Stimulated activated CD4-positive, alpha-beta T cell treated with anti-CD3 and anti-CD28 coated beads, Interleukin-1b, Interleukin-23, amount 100 ng/mL, for 4 hours (primary cell): ENCODE data around the gene C22orf23.
"Not testable (repeated sequence)": the region's sequence is repeated elsewhere in the genome, so short reads cannot be mapped to it uniquely, and the experiment has no call there.

Source experiments
- DNase-seq, 2 donors: peaks; one replicate each; pipeline ENCODE4 v3.0.0-alpha.2; 2020; ENCODE audit warnings: low read depth in 2 of 2

The C22orf23 gene

GRCh38 chr22:37954686-37955085 lies 1.3 kb upstream of the C22orf23 start:
- no peak for DNase-seq

DNA sequence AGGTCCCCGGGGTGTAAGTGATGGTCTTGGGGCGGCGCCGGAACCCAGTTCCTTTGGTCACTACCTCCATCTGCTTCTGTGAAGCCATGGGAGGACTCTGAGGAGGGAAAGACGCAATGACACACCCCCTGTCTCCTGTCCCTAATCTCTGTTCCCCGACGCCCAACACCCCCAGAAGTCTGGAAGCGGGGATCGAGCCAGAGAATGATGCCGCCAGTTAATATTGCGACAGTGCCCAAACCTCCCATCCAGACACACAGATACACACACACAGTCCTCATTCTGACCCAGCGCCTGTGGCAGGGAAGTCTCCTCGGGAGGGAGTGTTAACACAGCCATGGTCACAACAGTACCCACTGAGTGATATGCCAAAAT lies 352 bp downstream of the C22orf23 start:
- no peak for DNase-seq

DNA sequence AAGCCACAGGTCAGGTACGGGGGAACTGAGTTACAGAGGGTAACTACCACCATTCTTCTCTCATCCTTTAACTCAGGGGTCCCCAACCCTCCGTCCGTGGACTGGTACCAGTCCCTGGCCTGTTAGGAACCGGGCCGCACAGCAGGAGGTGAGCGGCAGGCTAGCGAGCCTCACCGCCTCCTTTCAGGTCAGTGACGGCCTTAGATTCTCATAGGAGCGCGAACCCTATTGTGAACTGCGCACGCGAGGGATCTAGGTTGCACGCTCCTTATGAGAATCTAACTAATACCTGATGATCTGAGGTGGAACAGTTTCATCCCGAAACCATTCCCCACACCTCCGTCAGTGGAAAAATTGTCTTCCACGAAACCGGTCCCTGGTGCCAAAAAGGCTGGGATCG lies 772 bp downstream of the C22orf23 start:
- not testable (repeated sequence) for DNase-seq

GRCh38 chr22:37951305-37951704 lies 2.1 kb downstream of the C22orf23 start:
- no peak for DNase-seq

- not testable (repeated sequence) for DNase-seq
These were observed 6.1 kb downstream of the C22orf23 start for GRCh38 chr22:37947142-37947795.

GRCh38 chr22:37944423-37944822 lies 9.0 kb downstream of the C22orf23 start:
- DNase-seq, result not testable (repeated sequence)

- DNase-seq, result no peak
These were observed 9.6 kb downstream of the C22orf23 start for GRCh38 chr22:37943825-37944198.

- DNase-seq, result no peak
These were observed 10.1 kb downstream of the C22orf23 start for GRCh38 chr22:37943136-37943824.

GRCh38 chr22:37942133-37942532 lies 11.3 kb downstream of the C22orf23 start:
- DNase-seq, result no peak

DNA sequence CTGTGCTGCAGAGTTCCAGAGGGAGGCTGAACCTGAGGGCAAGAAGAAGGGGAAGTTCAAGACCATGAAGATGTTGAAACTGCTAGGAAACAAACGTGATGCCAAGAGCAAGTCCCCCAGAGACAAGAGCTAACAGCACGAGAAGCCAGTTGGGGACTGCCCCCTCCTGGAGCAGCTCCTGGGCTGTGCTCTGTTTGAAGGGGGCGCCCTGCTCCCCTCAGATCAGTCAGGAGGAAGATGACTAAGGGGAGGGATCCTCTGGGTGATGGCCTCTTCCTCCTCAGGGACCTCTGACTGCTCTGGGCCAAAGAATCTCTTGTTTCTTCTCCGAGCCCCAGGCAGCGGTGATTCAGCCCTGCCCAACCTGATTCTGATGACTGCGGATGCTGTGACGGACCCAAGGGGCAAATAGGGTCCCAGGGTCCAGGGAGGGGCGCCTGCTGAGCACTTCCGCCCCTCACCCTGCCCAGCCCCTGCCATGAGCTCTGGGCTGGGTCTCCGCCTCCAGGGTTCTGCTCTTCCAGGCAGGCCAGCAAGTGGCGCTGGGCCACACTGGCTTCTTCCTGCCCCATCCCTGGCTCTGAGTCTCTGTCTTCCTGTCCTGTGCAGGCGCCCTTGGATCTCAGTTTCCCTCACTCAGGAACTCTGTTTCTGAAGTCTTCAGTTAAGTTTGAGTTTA lies 12.6 kb downstream of the C22orf23 start:
- no peak for DNase-seq

GRCh38 chr22:37933711-37934376 lies 19.6 kb downstream of the C22orf23 start:
- peak; percentile 67 to 79 for DNase-seq

DNA sequence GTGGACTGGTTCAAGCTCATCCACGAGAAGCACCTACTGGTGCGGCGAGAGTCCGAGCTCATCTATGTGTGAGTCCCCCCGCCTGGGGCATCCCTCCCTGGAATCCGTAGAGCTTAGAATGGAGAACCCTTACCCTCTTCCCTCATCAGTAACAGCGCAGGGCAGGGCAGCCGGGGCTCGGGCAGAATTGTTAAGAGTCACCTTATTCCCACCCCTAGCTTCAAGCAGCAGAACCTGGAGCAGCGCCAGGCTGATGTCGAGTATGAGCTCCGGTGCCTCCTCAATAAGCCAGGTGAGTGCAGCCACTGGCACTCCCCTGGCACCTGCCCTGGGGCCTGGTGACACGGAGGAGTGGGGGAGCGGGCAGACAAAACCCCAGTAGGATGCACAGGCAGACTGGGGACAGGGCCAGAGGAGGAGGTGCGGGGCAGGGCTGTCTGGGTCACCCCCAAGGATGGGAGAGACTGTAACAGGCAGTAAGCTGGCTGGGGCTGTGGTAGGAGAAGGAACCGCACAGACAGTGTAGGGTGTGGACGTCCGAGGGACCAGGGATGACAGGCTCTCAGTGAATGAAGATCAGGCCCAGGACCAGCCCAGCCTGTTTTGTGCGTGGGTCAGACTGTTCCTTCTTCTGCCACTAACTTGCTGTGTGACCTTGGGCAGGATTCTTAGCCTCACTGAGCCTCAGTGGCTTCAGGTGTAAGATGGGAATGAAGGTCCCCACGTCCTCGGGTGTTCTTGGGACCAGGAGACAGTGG lies 20.4 kb downstream of the C22orf23 start:
- DNase-seq, result no peak

- DNase-seq, result no peak
These were observed 21.0 kb downstream of the C22orf23 start for GRCh38 chr22:37932401-37932800.

DNA sequence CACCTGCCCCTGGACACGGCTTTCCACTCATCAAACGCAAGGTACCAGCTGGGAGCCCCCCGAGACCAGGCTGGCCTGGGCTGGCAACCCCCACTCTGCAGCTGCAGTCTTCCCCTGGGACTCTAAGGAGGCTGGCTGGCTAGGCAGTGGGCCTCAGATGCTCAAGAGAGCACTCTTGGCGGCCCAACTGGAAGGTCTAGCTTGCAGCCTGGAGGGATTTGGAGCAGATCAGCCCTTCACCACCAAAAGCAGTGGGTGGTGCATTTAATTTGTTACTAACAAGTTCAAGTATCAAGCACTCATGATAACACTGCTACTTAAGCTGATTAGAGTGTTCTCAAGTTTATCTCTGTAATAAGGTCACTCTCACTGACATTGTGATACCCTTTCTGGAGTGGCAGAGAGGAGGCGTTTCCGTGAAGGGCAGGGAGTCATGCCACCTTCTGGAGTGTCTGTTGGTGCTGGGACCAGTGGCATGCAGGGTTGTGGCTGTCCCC lies 21.5 kb downstream of the C22orf23 start:
- DNase-seq, result no peak

DNA sequence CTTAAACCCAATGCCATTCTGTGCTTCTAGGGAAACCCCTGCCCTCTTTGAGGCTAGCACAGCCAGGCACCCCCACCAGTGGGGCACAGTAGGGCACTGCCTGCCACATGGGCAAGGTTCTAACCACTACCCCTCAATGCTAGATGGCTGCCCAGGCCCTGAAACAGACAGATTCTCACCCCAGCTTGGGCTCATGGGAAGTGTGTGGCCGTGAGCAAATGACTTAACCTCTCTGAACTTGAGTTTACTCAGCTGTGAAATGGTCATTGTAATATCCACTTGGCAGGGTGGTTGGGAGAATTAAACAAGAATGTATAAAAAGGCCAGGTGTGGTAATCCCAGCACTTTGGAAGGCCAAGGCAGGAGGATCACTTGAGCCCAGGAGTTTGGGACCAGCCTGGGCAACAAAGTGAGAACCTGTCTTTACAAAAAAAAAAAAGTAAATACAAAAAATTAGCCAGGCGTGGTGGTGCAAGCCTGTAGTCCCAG lies 22.4 kb downstream of the C22orf23 start:
- DNase-seq, result no peak

DNA sequence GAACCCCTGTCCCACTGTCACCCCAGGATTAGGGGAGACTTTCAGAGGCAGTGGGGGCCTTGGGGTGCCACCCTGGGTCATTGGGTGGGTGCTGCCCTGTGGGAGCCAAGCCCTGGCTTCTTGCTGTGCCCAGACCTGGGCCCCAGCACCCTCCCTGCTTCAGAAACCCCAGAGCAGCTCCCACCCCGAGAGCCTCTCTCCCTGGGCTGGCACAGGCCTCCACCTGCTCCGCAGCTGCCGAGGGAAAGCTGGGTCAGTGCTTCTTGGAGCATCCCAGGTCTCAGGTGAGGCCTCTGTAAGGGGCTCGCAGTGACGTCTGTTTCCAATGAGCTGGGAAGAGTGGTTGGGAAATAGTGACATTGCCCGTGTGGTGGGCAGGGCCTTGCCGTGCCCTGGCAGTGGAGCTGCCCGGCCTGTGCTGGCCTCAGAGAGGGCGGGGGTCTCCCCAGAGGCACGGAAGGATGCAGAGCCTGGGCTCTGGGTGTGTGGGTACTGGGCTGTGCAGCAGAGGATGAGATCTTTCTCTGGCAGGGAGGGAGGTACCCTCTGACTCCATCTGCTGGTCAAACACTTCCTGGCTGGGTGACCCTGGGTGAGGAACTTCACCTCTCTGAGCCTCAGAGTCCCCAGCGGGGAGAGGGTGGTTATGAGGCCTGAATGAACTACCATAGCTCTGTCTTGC lies 23.0 kb downstream of the C22orf23 start:
- no peak for DNase-seq

DNA sequence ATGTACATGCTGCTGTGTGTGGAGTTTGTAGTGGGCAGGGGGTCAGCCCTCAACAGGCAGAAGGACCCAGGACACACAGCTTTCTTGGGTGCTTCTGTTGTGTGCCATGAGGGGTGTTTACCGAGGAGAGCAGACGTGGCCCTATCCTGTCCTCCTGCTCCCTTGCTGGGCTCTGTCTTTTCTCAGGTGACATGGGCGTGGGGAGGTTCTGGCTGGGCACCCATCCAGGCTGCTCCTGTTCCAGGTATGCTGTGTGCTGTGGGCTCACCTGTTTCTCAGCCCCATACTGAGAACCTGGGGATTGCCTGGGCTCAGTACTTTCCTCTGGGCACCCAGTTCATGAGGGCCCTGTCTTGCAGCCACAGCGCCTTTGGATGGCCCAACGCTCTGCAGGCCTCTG lies 24.0 kb downstream of the C22orf23 start:
- DNase-seq, result no peak

- no peak for DNase-seq
These were observed 25.8 kb downstream of the C22orf23 start for GRCh38 chr22:37927637-37927936.

DNA sequence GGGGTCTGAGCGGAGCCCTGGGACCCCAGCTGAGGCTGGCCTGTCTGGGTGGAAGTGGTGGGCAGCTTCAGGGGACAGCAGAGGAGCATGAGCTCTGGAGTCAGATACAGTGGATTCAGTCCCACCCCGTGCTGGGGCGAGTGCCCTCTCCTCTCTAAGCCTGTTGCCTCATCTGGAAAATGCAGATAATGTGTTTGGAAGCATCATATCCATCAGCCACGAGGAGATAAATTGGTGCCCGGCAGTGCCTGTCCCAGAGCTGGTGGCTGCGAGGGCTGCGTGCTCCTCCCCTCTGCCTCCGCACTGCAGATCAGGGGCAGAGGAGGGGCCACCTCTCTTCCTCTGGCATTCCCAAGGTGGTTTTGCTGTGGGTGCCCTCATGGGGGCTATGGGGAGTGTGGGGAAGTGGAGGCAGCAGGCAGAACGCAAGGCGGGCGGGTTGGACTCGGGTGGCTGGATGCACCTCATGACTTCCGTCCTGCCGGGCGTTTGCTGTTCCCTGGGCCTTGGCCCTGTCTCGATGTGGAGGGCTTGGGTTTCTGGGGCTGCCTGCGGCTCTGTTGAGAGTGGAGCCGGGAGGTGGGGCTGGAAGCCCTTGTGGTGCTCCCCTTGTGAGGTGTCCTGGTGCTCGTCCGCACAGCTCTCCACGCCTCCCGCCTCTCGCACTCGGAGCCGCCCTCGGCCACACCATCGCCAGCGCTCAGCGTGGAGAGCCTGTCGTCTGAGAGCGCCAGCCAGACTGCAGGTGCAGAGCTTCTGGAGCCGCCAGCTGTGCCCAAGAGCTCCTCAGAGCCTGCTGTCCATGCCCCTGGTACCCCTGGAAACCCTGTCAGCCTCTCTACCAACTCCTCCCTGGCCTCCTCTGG lies 26.4 kb downstream of the C22orf23 start:
- DNase-seq, result no peak

GRCh38 chr22:37926358-37926757 lies 27.0 kb downstream of the C22orf23 start:
- DNase-seq, result no peak
